Lung (tissue), 12 donors: ENCODE measurements around the gene ZNF628. TPM values are rescaled to one million over a fixed set of nuclear protein-coding genes. Genes with fewer than 3 reads are reported as not detected.

Experiments used
- ATAC-seq: fragments of 200-7000 bp; cut with Tn5 transposase; one replicate; pipeline ENCODE4 v1.9.1; 2020; ENCODE audit warnings: moderate number of reproducible peaks; ENCODE audit not compliant: insufficient read depth, low FRiP score
- DNase-seq, 3 donors: peaks; one replicate each; pipeline ENCODE4 v3.0.0-alpha.2; 2013 to 2017
- H3K27ac ChIP-seq, 2 donors: one replicate each; pipeline ENCODE4 v1.5.1; 2013; ENCODE audit warnings: mild to moderate bottlenecking in 2 of 2, moderate library complexity in 2 of 2, control low read depth in 1 of 2, inconsistent platforms in 1 of 2, low read depth in 1 of 2, low read length in 1 of 2
- H3K27me3 ChIP-seq, 3 donors: one replicate each; pipeline ENCODE4 v1.5.1; 2013; ENCODE audit warnings: low read length in 2 of 3; ENCODE audit not compliant: control insufficient read depth in 3 of 3, insufficient read depth in 3 of 3
- H3K36me3 ChIP-seq, 4 donors: one replicate each; pipeline ENCODE4 v1.5.1; 2013; ENCODE audit warnings: low read length in 4 of 4, mild to moderate bottlenecking in 1 of 4, moderate library complexity in 1 of 4; ENCODE audit not compliant: control insufficient read depth in 4 of 4, insufficient read depth in 4 of 4
- H3K4me1 ChIP-seq, 5 donors: one replicate each; pipeline ENCODE4 v1.5.1; 2013; ENCODE audit warnings: low read length in 5 of 5, mild to moderate bottlenecking in 2 of 5, moderate library complexity in 1 of 5; ENCODE audit not compliant: control insufficient read depth in 5 of 5, insufficient read depth in 5 of 5
- H3K4me3 ChIP-seq: one replicate; pipeline ENCODE4 v1.5.1; 2013; ENCODE audit warnings: mild to moderate bottlenecking, control low read depth, moderate library complexity
- H3K9ac ChIP-seq, 2 donors: one replicate each; pipeline ENCODE4 v1.5.1; 2013; ENCODE audit warnings: low read length in 2 of 2, control low read depth in 1 of 2; ENCODE audit not compliant: insufficient read depth in 1 of 2
- H3K9me3 ChIP-seq, 4 donors: one replicate each; pipeline ENCODE4 v1.5.1; 2013; ENCODE audit warnings: low read length in 3 of 4, mild to moderate bottlenecking in 1 of 4, moderate library complexity in 1 of 4; ENCODE audit not compliant: control insufficient read depth in 4 of 4, insufficient read depth in 3 of 4
- CTCF ChIP-seq: IDR thresholded peaks from 2 replicates; pipeline ENCODE4 v1.5.1; 2012; ENCODE audit warnings: mild to moderate bottlenecking; ENCODE audit errors: control extremely low read depth, extremely low read depth
- WGBS, 2 donors: extraction: QIAGEN DNeasy Blood & Tissue Kit; methylation state at CpG; one replicate each; pipeline ENCODE4 v1.1.7; 2013; 5-methylcytosine and 5-hydroxymethylcytosine counted together
- polyA plus RNA-seq, 2 donors: library from polyadenylated mRNA; stranded (reverse); fragments of 200-250 nt; gene quantifications; one replicate each; pipeline ENCODE4 v1.2.1, GENCODE V29; 2013
- total RNA-seq, 2 donors: library from RNA; depleted of rRNA in 1 of 2; stranded (reverse); fragments of >200 nt in 1 of 2; gene quantifications; one replicate each; pipeline ENCODE4 v1.2.1, GENCODE V29; 2014 to 2021
- donor health status: control.
- donor health status: control.
- donor health status: Bipolar disorder and iron deficiency.
- donor health status: healthy.
- donor health status: DM: yes; HTN: yes; CAD: no.

The ZNF628 gene
- total and polyA plus RNA-seq, 4 donors, result 2.0 to 12.3 (median 7.8) TPM

- H3K27me3 ChIP-seq, result peaks cover 5 to 10% (median 8%) of the 10 kb centered on the region in 3 donors
- H3K36me3 ChIP-seq, result no peaks in the 10 kb centered on the region
- ATAC-seq, result no peak
- 87 to 90% methylated on average over 56 of the region's 56 CpGs for WGBS, 2 donors
- no peak for TF ChIP-seq CTCF
- no peak overlapping the region for H3K9ac ChIP-seq
- H3K4me3 ChIP-seq, result no peak overlapping the region
- peaks cover 0 to 13% (median 11%) of the 10 kb centered on the region in 5 donors for H3K4me1 ChIP-seq
- H3K27ac ChIP-seq, result no peak overlapping the region
- no peak for DNase-seq
- H3K9me3 ChIP-seq, result peaks cover 0 to 2% (median 0%) of the 10 kb centered on the region in 4 donors
Observed at GRCh38 chr19:55529636-55530234, 53.3 kb downstream of the ZNF628 start.

- no peak for ATAC-seq
- DNase-seq, result no peak
- Histone ChIP-seq H3K27ac (no peak overlapping the region), H3K9ac (no peak overlapping the region), H3K9me3 (peaks cover 0 to 2% (median 0%) of the 10 kb centered on the region in 4 donors), H3K27me3 (peaks cover 5 to 8% (median 7%) of the 10 kb centered on the region in 3 donors), H3K4me1 (peaks cover 0 to 12% (median 11%) of the 10 kb centered on the region in 5 donors), H3K36me3 (no peaks in the 10 kb centered on the region), H3K4me3 (no peak overlapping the region)
- no peak for TF ChIP-seq CTCF
- 92 to 93% methylated on average over 26 of the region's 26 CpGs for WGBS, 2 donors
Observed at GRCh38 chr19:55530996-55531395, 54.6 kb downstream of the ZNF628 start.

Other genes starting within 250 kb of the ZNF628 start
- gene TMEM86B, start 247.9 kb upstream of the ZNF628 start, total RNA-seq, result 1 to 10 TPM; 1.8 to 4.7 TPM
- 1 to 10 TPM; 3.9 to 5.3 TPM for gene TMEM86B, start 247.9 kb upstream of the ZNF628 start, polyA plus RNA-seq
- 10 to 100 TPM; 37.3 to 86.3 TPM for gene PPP6R1, start 217.6 kb upstream of the ZNF628 start, total RNA-seq
- gene PPP6R1, start 217.6 kb upstream of the ZNF628 start, polyA plus RNA-seq, result 10 to 100 TPM; 37.8 to 58.4 TPM
- gene HSPBP1, start 196.5 kb upstream of the ZNF628 start, total RNA-seq, result 10 to 100 TPM; 19.3 to 53.1 TPM
- 10 to 100 TPM; 50.2 to 62.2 TPM for gene HSPBP1, start 196.5 kb upstream of the ZNF628 start, polyA plus RNA-seq
- gene BRSK1, start 192.6 kb upstream of the ZNF628 start, total RNA-seq, result 1 to 10 TPM; 2.1 to 6.4 TPM
- gene BRSK1, start 192.6 kb upstream of the ZNF628 start, polyA plus RNA-seq, result under 1 TPM; 0.53 to 0.94 TPM
- gene TMEM150B, start 151.3 kb upstream of the ZNF628 start, total RNA-seq, result 10 to 100 TPM in 1 of 2 donors, 1 to 10 TPM in 1; 2.3 to 20.6 TPM
- gene TMEM150B, start 151.3 kb upstream of the ZNF628 start, polyA plus RNA-seq, result 10 to 100 TPM; 13.4 to 23.0 TPM
- gene KMT5C, start 136.7 kb upstream of the ZNF628 start, total RNA-seq, result 10 to 100 TPM; 14.1 to 16.5 TPM
- 10 to 100 TPM in 1 of 2 donors, 1 to 10 TPM in 1; 6.7 to 10.9 TPM for gene KMT5C, start 136.7 kb upstream of the ZNF628 start, polyA plus RNA-seq
- gene COX6B2, start 121.9 kb upstream of the ZNF628 start, total RNA-seq, result 1 to 10 TPM in 1 of 2 donors, not detected in 1; 1.4 TPM
- gene COX6B2, start 121.9 kb upstream of the ZNF628 start, polyA plus RNA-seq, result under 1 TPM; 0.16 to 0.50 TPM
- under 1 TPM in 1 of 2 donors, not detected in 1; 0.09 TPM for gene GARIN5B, start 113.4 kb upstream of the ZNF628 start, total RNA-seq
- gene GARIN5B, start 113.4 kb upstream of the ZNF628 start, polyA plus RNA-seq, result not detected
- gene IL11, start 106.2 kb upstream of the ZNF628 start, total RNA-seq, result under 1 TPM in 1 of 2 donors, not detected in 1; 0.74 TPM
- under 1 TPM; 0.26 to 0.41 TPM for gene IL11, start 106.2 kb upstream of the ZNF628 start, polyA plus RNA-seq
- 100 to 1,000 TPM in 1 of 2 donors, 10 to 100 TPM in 1; 14.3 to 106 TPM for gene TMEM190, start 99.8 kb upstream of the ZNF628 start, total RNA-seq
- 10 to 100 TPM; 56.2 to 68.8 TPM for gene TMEM190, start 99.8 kb upstream of the ZNF628 start, polyA plus RNA-seq
- gene TMEM238, start 92.3 kb upstream of the ZNF628 start, total RNA-seq, result 10 to 100 TPM in 1 of 2 donors, under 1 TPM in 1; 0.43 to 31.0 TPM
- gene TMEM238, start 92.3 kb upstream of the ZNF628 start, polyA plus RNA-seq, result under 1 TPM; 0.76 to 0.89 TPM
- 1,000 to 10,000 TPM in 1 of 2 donors, 100 to 1,000 TPM in 1; 272 to 1,742 TPM for gene RPL28, start 90.7 kb upstream of the ZNF628 start, total RNA-seq
- gene RPL28, start 90.7 kb upstream of the ZNF628 start, polyA plus RNA-seq, result 1,000 to 10,000 TPM; 1,460 to 3,086 TPM
- gene UBE2S, start 68.8 kb upstream of the ZNF628 start, total RNA-seq, result 10 to 100 TPM; 22.8 to 25.6 TPM
- 10 to 100 TPM; 11.3 to 17.3 TPM for gene UBE2S, start 68.8 kb upstream of the ZNF628 start, polyA plus RNA-seq
- under 1 TPM; 0.03 to 0.14 TPM for gene SHISA7, start 33.3 kb upstream of the ZNF628 start, total RNA-seq
- not detected for gene SHISA7, start 33.3 kb upstream of the ZNF628 start, polyA plus RNA-seq
- 10 to 100 TPM; 34.9 to 63.2 TPM for gene ISOC2, start 15.0 kb upstream of the ZNF628 start, total RNA-seq
- gene ISOC2, start 15.0 kb upstream of the ZNF628 start, polyA plus RNA-seq, result 10 to 100 TPM; 68.6 to 85.0 TPM
- gene C19orf85, start 11.9 kb upstream of the ZNF628 start, total RNA-seq, result not detected
- not detected for gene C19orf85, start 11.9 kb upstream of the ZNF628 start, polyA plus RNA-seq
- gene NAT14, start 8.6 kb downstream of the ZNF628 start, total RNA-seq, result 10 to 100 TPM; 17.7 to 43.9 TPM
- 10 to 100 TPM; 22.6 to 46.2 TPM for gene NAT14, start 8.6 kb downstream of the ZNF628 start, polyA plus RNA-seq
- 1 to 10 TPM; 6.8 to 8.4 TPM for gene SSC5D, start 11.8 kb downstream of the ZNF628 start, total RNA-seq
- 1 to 10 TPM in 1 of 2 donors, under 1 TPM in 1; 0.66 to 2.1 TPM for gene SSC5D, start 11.8 kb downstream of the ZNF628 start, polyA plus RNA-seq
- under 1 TPM in 1 of 2 donors, not detected in 1; 0.31 TPM for gene SBK2, start 60.5 kb downstream of the ZNF628 start, total RNA-seq
- not detected for gene SBK2, start 60.5 kb downstream of the ZNF628 start, polyA plus RNA-seq
- 1 to 10 TPM in 1 of 2 donors, not detected in 1; 1.2 TPM for gene SBK3, start 68.9 kb downstream of the ZNF628 start, total RNA-seq
- gene SBK3, start 68.9 kb downstream of the ZNF628 start, polyA plus RNA-seq, result under 1 TPM in 1 of 2 donors, not detected in 1; 0.81 TPM
- 10 to 100 TPM in 1 of 2 donors, 1 to 10 TPM in 1; 4.3 to 20.8 TPM for gene ZNF579, start 104.2 kb downstream of the ZNF628 start, total RNA-seq
- gene ZNF579, start 104.2 kb downstream of the ZNF628 start, polyA plus RNA-seq, result 10 to 100 TPM in 1 of 2 donors, 1 to 10 TPM in 1; 6.5 to 13.6 TPM
- gene FIZ1, start 122.9 kb downstream of the ZNF628 start, total RNA-seq, result 10 to 100 TPM in 1 of 2 donors, 1 to 10 TPM in 1; 5.6 to 17.6 TPM
- gene FIZ1, start 122.9 kb downstream of the ZNF628 start, polyA plus RNA-seq, result 10 to 100 TPM in 1 of 2 donors, 1 to 10 TPM in 1; 7.5 to 12.3 TPM
- 10 to 100 TPM; 12.6 to 26.3 TPM for gene ZNF524, start 123.7 kb downstream of the ZNF628 start, total RNA-seq
- 10 to 100 TPM; 30.1 to 62.5 TPM for gene ZNF524, start 123.7 kb downstream of the ZNF628 start, polyA plus RNA-seq
- 10 to 100 TPM in 1 of 2 donors, 1 to 10 TPM in 1; 5.1 to 19.3 TPM for gene ZNF865, start 129.0 kb downstream of the ZNF628 start, total RNA-seq
- gene ZNF865, start 129.0 kb downstream of the ZNF628 start, polyA plus RNA-seq, result 10 to 100 TPM in 1 of 2 donors, 1 to 10 TPM in 1; 8.4 to 11.7 TPM
- gene ZNF784, start 147.9 kb downstream of the ZNF628 start, total RNA-seq, result 1 to 10 TPM; 6.3 to 9.4 TPM
- gene ZNF784, start 147.9 kb downstream of the ZNF628 start, polyA plus RNA-seq, result 1 to 10 TPM; 6.5 to 7.2 TPM
- gene ZNF580, start 164.4 kb downstream of the ZNF628 start, total RNA-seq, result 10 to 100 TPM; 11.1 to 41.3 TPM
- gene ZNF580, start 164.4 kb downstream of the ZNF628 start, polyA plus RNA-seq, result 10 to 100 TPM; 22.3 to 39.3 TPM
- gene ZNF581, start 167.0 kb downstream of the ZNF628 start, total RNA-seq, result 10 to 100 TPM; 15.7 to 18.1 TPM
- 10 to 100 TPM; 15.0 to 15.5 TPM for gene ZNF581, start 167.0 kb downstream of the ZNF628 start, polyA plus RNA-seq
- 10 to 100 TPM; 11.9 to 16.8 TPM for gene CCDC106, start 171.6 kb downstream of the ZNF628 start, total RNA-seq
- 10 to 100 TPM in 1 of 2 donors, 1 to 10 TPM in 1; 8.3 to 25.9 TPM for gene CCDC106, start 171.6 kb downstream of the ZNF628 start, polyA plus RNA-seq
- 100 to 1,000 TPM; 109 to 181 TPM for gene U2AF2, start 178.4 kb downstream of the ZNF628 start, total RNA-seq
- 100 to 1,000 TPM; 114 to 149 TPM for gene U2AF2, start 178.4 kb downstream of the ZNF628 start, polyA plus RNA-seq
- 100 to 1,000 TPM in 1 of 2 donors, 10 to 100 TPM in 1; 84.8 to 140 TPM for gene EPN1, start 198.6 kb downstream of the ZNF628 start, total RNA-seq
- 100 to 1,000 TPM in 1 of 2 donors, 10 to 100 TPM in 1; 92.0 to 107 TPM for gene EPN1, start 198.6 kb downstream of the ZNF628 start, polyA plus RNA-seq